ENCODE data around the gene SNPH. TPM values are rescaled to one million over a fixed set of nuclear protein-coding genes. Genes with fewer than 3 reads are reported as not detected.

The SNPH gene
- total RNA-seq, 1 donor from 2014 or later, result 6.1 TPM

Other genes with a start within 250 kb of the SNPH start
- 160 and 163 TPM in 2 replicates for gene PSMF1, start 147.7 kb upstream of the SNPH start, total RNA-seq
- gene TMEM74B, start 81.3 kb upstream of the SNPH start, total RNA-seq, result 0.25 TPM in 1 of 2 replicates, not detected in the other
- gene C20orf202, start 62.8 kb upstream of the SNPH start, total RNA-seq, result not detected in 2 replicates
- gene RAD21L1, start 40.2 kb upstream of the SNPH start, total RNA-seq, result not detected in 2 replicates
- 1.9 and 2.5 TPM in 2 replicates for gene SDCBP2, start 62.8 kb downstream of the SNPH start, total RNA-seq
- gene FKBP1A, start 126.8 kb downstream of the SNPH start, total RNA-seq, result 253 and 254 TPM in 2 replicates
- 79.3 and 81.3 TPM in 2 replicates for gene NSFL1C, start 200.6 kb downstream of the SNPH start, total RNA-seq
- not detected in 2 replicates for gene SIRPB2, start 225.1 kb downstream of the SNPH start, total RNA-seq